Neural progenitor cell (in vitro differentiated cells): ENCODE measurements around the gene GPC4. TPM values are rescaled to one million over a fixed set of nuclear protein-coding genes. Genes with fewer than 3 reads are reported as not detected.

Source experiments
- DNase-seq: peaks from one replicate; pipeline ENCODE4 v3.0.0-alpha.2; 2016; ENCODE audit warnings: low spot score
- H2AFZ ChIP-seq: fragments of 200-600 bp; sonication (generic); replicated peaks from 2 replicates; pipeline ENCODE4 v1.6.1; 2016; ENCODE audit warnings: antibody characterized with exemption
- H3F3A ChIP-seq: fragments of 200-600 bp; sonication (generic); 2 replicates; pipeline ENCODE4 v1.6.1; 2016; ENCODE audit warnings: antibody characterized with exemption, low read depth
- H3K27ac ChIP-seq: fragments of 200-600 bp; sonication (generic); 2 replicates; pipeline ENCODE4 v1.5.1; 2016; ENCODE audit warnings: mild to moderate bottlenecking
- H3K27me3 ChIP-seq: fragments of 200-600 bp; sonication (generic); 2 replicates; pipeline ENCODE4 v1.6.1; 2016; ENCODE audit warnings: mild to moderate bottlenecking, moderate library complexity
- H3K36me3 ChIP-seq: fragments of 200-600 bp; sonication (generic); 2 replicates; pipeline ENCODE4 v1.5.1; 2016
- H3K4me1 ChIP-seq: fragments of 200-600 bp; sonication (generic); 2 replicates; pipeline ENCODE4 v1.6.1; 2016; ENCODE audit warnings: mixed run types
- H3K4me2 ChIP-seq: fragments of 200-600 bp; sonication (generic); 2 replicates; pipeline ENCODE4 v1.6.1; 2016
- H3K4me3 ChIP-seq: fragments of 200-600 bp; sonication (generic); 2 replicates; pipeline ENCODE4 v1.5.1; 2016
- H3K79me2 ChIP-seq: fragments of 200-600 bp; sonication (generic); 2 replicates; pipeline ENCODE4 v1.6.1; 2016; ENCODE audit warnings: low read depth
- H3K9ac ChIP-seq: fragments of 200-600 bp; sonication (generic); 2 replicates; pipeline ENCODE4 v1.6.1; 2016
- H3K9me3 ChIP-seq: fragments of 200-600 bp; sonication (generic); 2 replicates; pipeline ENCODE4 v1.5.1; 2016; ENCODE audit warnings: low read depth
- H4K20me1 ChIP-seq: fragments of 200-600 bp; sonication (generic); 2 replicates; pipeline ENCODE4 v1.6.1; 2016; ENCODE audit warnings: low read depth
- H3K27ac Mint-ChIP-seq: 3 replicates; pipeline ENCODE4 v1.8.0; 2021; ENCODE audit warnings: mixed read lengths
- H3K27me3 Mint-ChIP-seq: 2 replicates; pipeline ENCODE4 v1.8.0; 2022; ENCODE audit warnings: low read depth, mild to moderate bottlenecking, inconsistent platforms, moderate library complexity, mixed read lengths; ENCODE audit not compliant: insufficient read depth
- H3K36me3 Mint-ChIP-seq: 3 replicates; pipeline ENCODE4 v1.8.0; 2021; ENCODE audit warnings: mixed read lengths
- H3K4me1 Mint-ChIP-seq: 3 replicates; pipeline ENCODE4 v1.8.0; 2021; ENCODE audit warnings: mixed read lengths
- H3K4me3 Mint-ChIP-seq: 3 replicates; pipeline ENCODE4 v1.8.0; 2021; ENCODE audit warnings: mild to moderate bottlenecking, moderate library complexity, mixed read lengths
- H3K9me3 Mint-ChIP-seq: 3 replicates; pipeline ENCODE4 v1.8.0; 2020; ENCODE audit warnings: mixed read lengths
- CTCF ChIP-seq: fragments of 200-600 bp; sonication (generic); IDR thresholded peaks from 2 replicates; pipeline ENCODE4 v1.5.1; 2017; ENCODE audit warnings: antibody characterized with exemption, mild to moderate bottlenecking
- EZH2 ChIP-seq: fragments of 200-600 bp; sonication (generic); IDR thresholded peaks from 2 replicates; pipeline ENCODE4 v1.6.1; 2017; ENCODE audit warnings: antibody characterized with exemption, mild to moderate bottlenecking, moderate library complexity
- EZH2phosphoT487 ChIP-seq: fragments of 200-600 bp; sonication (generic); IDR thresholded peaks from 2 replicates; pipeline ENCODE4 v1.6.1; 2017; ENCODE audit warnings: antibody characterized with exemption
- total RNA-seq: library from RNA; depleted of rRNA; stranded (reverse); fragments of >200 nt; gene quantifications from 2 replicates; pipeline ENCODE4 v1.2.3, GENCODE V29; 2015; ENCODE audit warnings: low replicate concordance

Gene GPC4
- total RNA-seq, 1 donor from 2014 or later = 23.6 TPM

- Mint-ChIP-seq H3K4me1 (peaks cover 73% of the 10 kb centered on the region), H3K27me3 (no peaks in the 10 kb centered on the region), H3K4me3 (no peak overlapping the region), H3K9me3 (no peaks in the 10 kb centered on the region), H3K27ac (no peak overlapping the region), H3K36me3 (no peaks in the 10 kb centered on the region)
- TF ChIP-seq CTCF (no peak), EZH2 (no peak), EZH2phosphoT487 (no peak)
- Histone ChIP-seq H3K36me3 (no peaks in the 10 kb centered on the region), H3K4me1 (peaks cover 57% of the 10 kb centered on the region), H2AFZ (no peak overlapping the region), H3K9ac (no peak overlapping the region), H3K9me3 (no peaks in the 10 kb centered on the region), H3K79me2 (peaks cover 67% of the 10 kb centered on the region), H3K4me2 (no peak overlapping the region), H3K4me3 (no peak overlapping the region), H3F3A (peaks cover 26% of the 10 kb centered on the region), H3K27ac (no peak overlapping the region), H3K27me3 (no peaks in the 10 kb centered on the region), H4K20me1 (no peaks in the 10 kb centered on the region)
- DNase-seq = no peak
Measured at GRCh38 chrX:133346026-133346425, 69.3 kb downstream of the GPC4 start.

- Mint-ChIP-seq H3K4me1 (peaks cover 49% of the 10 kb centered on the region), H3K36me3 (peaks cover 11% of the 10 kb centered on the region), H3K9me3 (no peaks in the 10 kb centered on the region)
Measured at GRCh38 chrX:133339566-133339965, 75.7 kb downstream of the GPC4 start.

GRCh38 chrX:133337250-133337649 is 78.0 kb downstream of the GPC4 start:
- H3F3A ChIP-seq = peaks cover 9% of the 10 kb centered on the region
- no peak overlapping the region for H3K27ac ChIP-seq
- H3K36me3 Mint-ChIP-seq = peaks cover 16% of the 10 kb centered on the region
- no peak overlapping the region for H2AFZ ChIP-seq
- H3K9me3 Mint-ChIP-seq = no peaks in the 10 kb centered on the region
- H3K4me3 ChIP-seq = no peak overlapping the region
- H3K36me3 ChIP-seq = peaks cover 13% of the 10 kb centered on the region
- H3K9ac ChIP-seq = no peak overlapping the region
- H3K27ac Mint-ChIP-seq = no peak overlapping the region
- peaks cover 47% of the 10 kb centered on the region for H3K4me1 Mint-ChIP-seq
- H3K79me2 ChIP-seq = peaks cover 48% of the 10 kb centered on the region
- H4K20me1 ChIP-seq = peaks cover 6% of the 10 kb centered on the region
- peaks cover 24% of the 10 kb centered on the region for H3K4me1 ChIP-seq
- H3K27me3 ChIP-seq = no peaks in the 10 kb centered on the region
- H3K4me3 Mint-ChIP-seq = no peak overlapping the region
- H3K4me2 ChIP-seq = no peak overlapping the region
- H3K27me3 Mint-ChIP-seq = no peaks in the 10 kb centered on the region
- no peaks in the 10 kb centered on the region for H3K9me3 ChIP-seq
- TF ChIP-seq CTCF = no peak
- no peak for TF ChIP-seq EZH2
- TF ChIP-seq EZH2phosphoT487 = no peak
- DNase-seq = no peak

More at GRCh38 chrX:133339566-133339965, 75.7 kb downstream of the GPC4 start:
- Histone ChIP-seq H3K27ac (no peak overlapping the region), H3K79me2 (peaks cover 38% of the 10 kb centered on the region), H3F3A (peaks cover 23% of the 10 kb centered on the region), H3K9ac (no peak overlapping the region), H3K4me3 (no peak overlapping the region), H3K27me3 (no peaks in the 10 kb centered on the region), H3K36me3 (peaks cover 13% of the 10 kb centered on the region), H3K4me1 (peaks cover 38% of the 10 kb centered on the region), H4K20me1 (peaks cover 4% of the 10 kb centered on the region), H3K9me3 (no peaks in the 10 kb centered on the region), H3K4me2 (no peak overlapping the region), H2AFZ (no peak overlapping the region)
- no peak overlapping the region for H3K4me3 Mint-ChIP-seq
- no peak for TF ChIP-seq EZH2phosphoT487
- TF ChIP-seq EZH2 = no peak
- no peak for TF ChIP-seq CTCF
- DNase-seq = no peak
- no peaks in the 10 kb centered on the region for H3K27me3 Mint-ChIP-seq
- H3K27ac Mint-ChIP-seq = no peak overlapping the region
